Kidney capillary endothelial cell (primary cell): Measurements from ENCODE around the gene ZNF516.

Source experiments
- DNase-seq: peaks from one replicate; pipeline ENCODE4 v3.0.0-alpha.2; 2018; ENCODE audit warnings: low spot score

ZNF516 gene

GRCh38 chr18:76468345-76469304, 26.4 kb downstream of the ZNF516 start:
- no peak for DNase-seq

GRCh38 chr18:76467371-76468190, 27.5 kb downstream of the ZNF516 start:
- peak; percentile 30 for DNase-seq

DNA sequence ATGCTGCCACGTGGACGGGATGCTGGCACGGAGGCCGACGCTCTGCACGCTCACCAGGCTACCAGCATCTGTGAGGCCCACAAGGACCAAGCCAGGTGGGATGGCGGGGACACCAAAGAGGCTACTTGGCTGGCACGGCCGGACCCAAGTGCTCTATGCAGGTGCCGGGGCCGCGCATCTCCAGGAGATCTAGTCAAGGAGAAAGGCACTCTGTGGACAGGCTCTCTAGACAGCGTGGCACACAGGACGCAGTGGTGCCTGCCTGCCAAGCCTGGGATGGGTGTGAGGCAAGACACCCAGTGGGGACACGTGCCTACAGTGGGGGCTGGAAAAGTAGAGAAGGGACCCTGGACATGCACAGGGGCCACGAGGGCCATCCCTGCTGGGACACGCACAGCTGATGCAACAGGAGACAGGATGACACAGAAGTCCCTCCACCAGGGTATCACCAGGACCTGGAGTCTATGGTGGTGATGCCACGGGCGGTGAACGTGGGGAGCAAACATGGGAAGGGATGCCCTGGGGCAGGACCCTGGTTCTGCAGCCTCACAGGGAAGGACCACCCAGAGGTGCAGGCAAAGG, 28.5 kb downstream of the ZNF516 start:
- no peak for DNase-seq

DNA sequence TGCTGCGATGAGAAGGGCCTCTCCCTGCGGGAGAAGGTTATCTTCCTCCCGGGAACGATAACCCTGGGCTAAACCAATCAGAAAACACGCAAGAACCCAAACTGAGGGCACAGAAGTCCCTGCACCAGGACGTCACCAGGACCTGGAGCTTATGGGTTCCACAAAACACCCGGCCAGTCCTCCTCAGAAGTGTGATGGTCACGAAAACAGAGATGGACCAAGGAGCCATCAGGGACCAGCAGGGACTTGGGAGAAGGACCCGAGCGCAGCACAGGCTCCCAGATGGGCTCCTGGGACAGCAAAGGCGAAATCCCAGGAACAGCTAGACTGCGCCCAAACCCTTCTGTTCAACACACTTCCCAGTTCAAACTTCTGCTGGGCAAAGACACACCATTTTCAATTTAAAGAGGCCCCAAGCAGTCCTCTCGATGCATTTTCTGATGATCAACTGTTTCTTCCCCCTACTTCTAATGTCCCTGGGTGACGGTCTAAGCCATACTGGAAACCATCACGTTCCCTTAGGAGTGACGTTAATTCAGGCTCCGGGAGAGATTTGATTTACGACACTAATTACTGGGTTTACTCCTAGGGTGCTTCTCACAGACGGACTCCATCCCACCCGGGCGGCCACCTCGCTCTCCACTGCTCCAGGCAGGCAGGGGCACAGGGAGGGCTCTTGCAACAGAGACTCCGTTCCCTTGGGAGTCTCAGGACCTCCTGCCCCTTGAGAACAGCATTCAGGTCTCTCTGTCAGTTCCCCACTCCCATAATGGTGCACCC, 29.2 kb downstream of the ZNF516 start:
- no peak for DNase-seq

DNA sequence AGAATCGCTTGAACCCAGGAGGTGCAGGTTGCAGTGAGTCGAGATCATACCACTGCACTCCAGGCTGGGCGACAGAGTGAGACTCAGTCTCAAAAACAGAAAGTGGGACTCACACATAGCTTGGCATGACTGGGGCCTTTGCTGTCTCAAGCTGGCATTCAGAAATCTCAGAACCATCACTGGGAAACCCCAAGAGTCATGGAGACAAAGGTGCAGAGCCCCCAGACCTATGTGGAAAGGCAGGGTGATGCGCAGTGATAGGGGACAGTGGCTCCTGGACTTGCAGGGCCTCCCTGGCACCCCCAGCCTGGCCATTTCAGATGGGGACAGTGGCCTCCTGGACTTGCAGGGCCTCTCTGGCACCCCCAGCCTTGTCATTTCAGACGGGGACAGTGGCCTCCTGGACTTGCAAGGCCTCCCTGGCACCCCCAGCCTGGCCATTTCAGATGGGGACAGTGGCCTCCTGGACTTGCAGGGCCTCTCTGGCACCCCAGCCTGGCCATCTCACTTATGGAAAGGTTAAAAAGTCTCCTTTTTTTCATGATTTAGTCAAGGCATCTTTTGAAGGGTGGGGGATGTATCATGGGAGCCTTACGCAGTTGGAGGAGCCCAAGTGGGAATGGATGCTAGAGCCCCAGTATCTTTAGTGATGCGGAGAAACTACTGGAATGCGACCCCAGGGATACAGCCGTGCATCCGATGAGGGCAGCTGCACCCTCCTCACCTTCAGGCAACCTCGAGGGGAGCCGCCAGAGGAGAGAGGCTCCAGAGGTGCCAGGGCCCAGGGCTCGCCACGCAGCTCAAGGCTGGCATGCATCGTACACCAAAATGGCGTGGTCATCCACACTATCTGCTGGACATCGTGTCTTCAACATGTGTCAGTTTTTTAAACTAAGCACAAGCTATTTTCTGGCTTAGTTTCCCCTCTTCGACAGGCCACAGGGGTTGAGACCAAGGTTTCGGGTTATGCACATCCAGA, 30.5 kb downstream of the ZNF516 start:
- DNase-seq = no peak

- DNase-seq = no peak
These were observed 31.2 kb downstream of the ZNF516 start for GRCh38 chr18:76463872-76464271.

- DNase-seq = no peak
These were observed 31.7 kb downstream of the ZNF516 start for GRCh38 chr18:76463358-76463757.

- no peak for DNase-seq
These were observed 32.7 kb downstream of the ZNF516 start for GRCh38 chr18:76462326-76462694.

- DNase-seq = no peak
These were observed 33.2 kb downstream of the ZNF516 start for GRCh38 chr18:76461692-76462325.

DNA sequence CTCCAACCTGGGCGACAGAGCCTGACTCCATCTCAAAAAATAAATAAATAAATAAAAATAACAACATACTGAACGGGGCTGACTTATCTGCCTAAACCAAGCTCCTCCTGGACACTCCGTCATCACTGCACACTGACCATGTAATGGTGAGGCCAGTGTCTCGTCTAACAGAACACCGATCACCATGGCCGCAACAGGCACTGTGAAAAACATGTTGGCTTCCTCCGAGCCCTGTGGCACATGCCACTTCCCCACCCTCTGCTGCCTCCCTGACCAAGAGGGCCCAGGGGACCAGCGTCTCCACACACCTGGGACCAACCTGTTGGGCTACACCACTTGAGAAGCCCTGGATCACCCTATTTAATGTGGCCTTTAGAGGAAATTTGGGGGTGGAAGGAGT, 33.9 kb downstream of the ZNF516 start:
- no peak for DNase-seq

DNA sequence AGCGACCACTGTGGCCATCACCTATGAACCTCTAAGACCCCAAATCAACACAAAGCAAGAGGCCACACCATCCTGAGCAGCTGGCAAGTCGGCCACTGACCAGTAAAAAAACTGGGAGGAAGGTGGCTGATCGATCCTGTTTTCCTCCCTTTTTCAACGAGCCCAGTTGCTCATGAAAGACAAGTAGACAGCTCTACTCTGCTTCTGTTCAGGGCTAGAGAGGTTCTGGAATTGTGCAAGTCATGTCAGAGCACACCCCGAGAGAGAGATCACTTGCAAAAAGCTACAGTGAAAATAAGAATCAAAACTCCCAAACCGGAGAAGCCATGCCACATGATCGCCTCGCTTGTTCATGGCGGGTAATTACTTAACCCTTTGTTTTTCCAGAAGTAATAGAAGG, 34.6 kb downstream of the ZNF516 start:
- DNase-seq = no peak

DNA sequence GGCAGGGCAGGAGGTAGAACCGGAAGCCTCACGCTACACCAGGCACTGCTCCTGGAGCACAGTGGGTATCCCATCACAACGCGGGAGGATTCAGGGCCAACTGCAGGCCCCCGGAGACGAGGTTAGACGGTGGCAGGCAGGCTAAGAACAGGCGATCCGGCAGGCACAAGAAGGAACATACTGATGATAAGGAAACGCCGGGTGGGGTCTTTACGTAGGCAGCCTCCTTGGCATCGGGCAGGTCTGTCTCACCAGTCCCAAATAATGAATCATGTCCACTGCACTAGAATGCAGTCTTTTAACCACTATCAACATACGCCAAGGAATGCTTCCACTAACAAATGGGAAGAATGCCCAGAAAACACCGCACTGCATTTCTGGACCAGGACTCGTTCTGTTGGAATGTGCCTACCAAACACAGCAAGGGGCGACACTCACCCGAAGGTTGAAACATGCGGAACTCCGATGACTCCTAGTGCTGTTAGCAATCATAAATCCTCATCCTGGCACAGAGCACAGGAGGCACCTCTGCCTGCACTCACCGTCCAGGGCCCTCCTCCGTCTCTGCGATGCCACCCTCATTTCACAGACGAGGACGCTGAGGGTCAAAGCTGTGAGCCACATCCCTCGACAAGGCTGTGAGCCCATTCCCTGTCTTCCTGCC, 35.2 kb downstream of the ZNF516 start:
- peak; percentile 50 for DNase-seq

- DNase-seq = no peak
These were observed 35.7 kb downstream of the ZNF516 start for GRCh38 chr18:76459312-76459686.

- DNase-seq = no peak
These were observed 36.3 kb downstream of the ZNF516 start for GRCh38 chr18:76458522-76459311.

- no peak for DNase-seq
These were observed 37.1 kb downstream of the ZNF516 start for GRCh38 chr18:76457957-76458356.

GRCh38 chr18:76457475-76457874, 37.6 kb downstream of the ZNF516 start:
- no peak for DNase-seq

DNA sequence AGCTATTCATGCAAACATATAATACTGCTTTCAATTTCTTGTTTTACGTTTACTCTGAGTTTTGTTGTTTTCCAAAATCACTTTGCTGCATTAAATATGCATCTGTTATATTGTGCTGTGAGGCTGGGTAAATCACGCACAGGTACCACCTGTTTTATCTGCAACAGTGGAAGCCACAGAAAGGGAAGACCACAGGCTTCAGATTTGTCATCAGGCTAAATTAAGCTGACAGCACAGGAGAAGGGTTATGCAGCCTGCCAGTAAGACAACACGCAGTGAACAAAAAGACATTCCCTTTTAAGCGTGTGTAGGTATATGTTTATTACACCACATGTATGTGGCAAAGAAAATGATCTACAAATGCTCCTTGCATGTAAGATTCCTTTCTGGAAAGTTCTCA, 38.2 kb downstream of the ZNF516 start:
- DNase-seq = no peak

DNA sequence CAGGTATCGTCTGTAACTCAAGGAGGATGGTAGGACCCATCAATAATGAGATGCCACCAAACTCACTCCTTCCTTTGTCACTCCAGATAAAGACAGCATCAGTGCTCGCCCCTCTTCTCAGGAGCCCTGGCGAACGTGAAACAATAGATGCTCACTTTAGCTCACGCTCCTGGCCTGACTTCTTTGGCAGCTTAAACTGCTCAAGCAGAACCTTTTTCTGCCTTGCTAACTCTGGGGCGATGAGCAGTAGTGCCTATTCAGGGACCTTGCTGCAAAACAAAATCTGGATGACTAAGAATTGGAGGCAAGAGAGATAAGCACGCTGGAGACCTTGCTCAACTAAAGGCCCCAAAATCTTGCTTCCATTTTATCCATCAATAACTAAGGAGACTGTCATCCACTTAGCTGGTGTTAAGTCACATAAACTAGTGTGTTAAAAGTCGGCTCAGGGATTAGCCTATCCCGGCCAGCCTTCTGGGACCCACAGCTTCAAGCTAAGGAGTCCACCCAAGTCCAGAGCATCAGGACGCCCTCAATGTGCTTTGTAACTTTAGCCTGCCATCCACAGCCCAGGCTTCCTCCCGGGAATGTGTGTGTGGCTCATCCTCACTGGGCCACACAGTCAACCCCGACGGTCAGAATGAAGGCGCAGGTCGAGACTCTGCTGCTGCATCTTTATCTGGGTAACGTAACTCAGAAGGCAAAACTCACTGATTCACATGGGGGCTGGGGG, 38.9 kb downstream of the ZNF516 start:
- no peak for DNase-seq
